Measurements from ENCODE around the gene ASB18. TPM values are rescaled to one million over a fixed set of nuclear protein-coding genes. Genes with fewer than 3 reads are reported as not detected.
A peak's percentile ranks its signal among the peaks of the same experiment; 100 is the strongest.

Gene ASB18
- total and polyA plus RNA-seq, 2 experiments from 2014 or later: not detected

DNA sequence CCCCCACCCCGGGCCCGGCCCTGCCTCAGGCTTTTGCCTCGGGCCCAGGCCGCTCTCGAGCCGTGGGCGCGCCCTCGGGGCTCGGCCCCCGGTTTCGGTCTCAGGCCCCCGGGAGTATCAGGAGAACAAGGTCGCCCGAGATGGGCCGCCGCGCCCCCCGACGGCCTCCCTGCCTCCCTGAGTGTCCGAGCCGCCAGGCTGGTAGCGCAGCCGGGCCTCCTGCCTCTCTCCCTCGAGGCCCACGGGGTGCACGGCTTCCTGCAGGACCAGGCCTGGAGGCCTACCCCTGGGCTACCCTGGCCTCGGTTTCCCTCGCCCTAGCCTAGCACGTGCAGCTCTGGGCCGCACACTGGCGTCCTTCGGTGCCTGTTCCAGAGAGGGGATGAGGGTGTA lies 104.4 kb downstream of the ASB18 start:
- peak; percentile 2 for ATAC-seq
- TF ChIP-seq ZNF462 (CRISPR knock-in tag; IDR thresholded peaks at IDR 0.05): no peak
- peak; percentile 43 for TF ChIP-seq EZH2 (IDR thresholded peaks at IDR 0.05; ENCODE audit: low read depth, unreplicated experiment)
- Histone ChIP-seq H3K27me3 (ENCODE audit: insufficient read depth) (peaks cover 100% of the 10 kb centered on the region), H3K27ac (ENCODE audit: low read depth) (no peak overlapping the region), H3K4me1 (ENCODE audit: insufficient read depth) (peaks cover 36% of the 10 kb centered on the region), H3F3A (replicated peaks; ENCODE audit: low read depth) (peaks cover 25% of the 10 kb centered on the region), H3K4me3 (peak overlapping the region; percentile 50), H3K79me2 (replicated peaks; ENCODE audit: insufficient read depth) (no peaks in the 10 kb centered on the region), H3K4me2 (peak overlapping the region; percentile 80), H3K36me3 (ENCODE audit: insufficient read depth) (no peaks in the 10 kb centered on the region), H2AFZ (no peak overlapping the region), H4K20me1 (replicated peaks; ENCODE audit: insufficient read depth) (peaks cover 1% of the 10 kb centered on the region; the same call in 1 of the 2 replicates), H3K9me2 (ENCODE audit: insufficient read depth) (no peaks in the 10 kb centered on the region)
- Mint-ChIP-seq H3K4me3 (no peak overlapping the region), H3K9me3 (peaks cover 2% of the 10 kb centered on the region; the same call in 1 of the 3 replicates), H3K36me3 (ENCODE audit: low read depth) (peaks cover 1% of the 10 kb centered on the region; the same call in 1 of the 3 replicates), H3K27ac (no peak overlapping the region), H3K27me3 (ENCODE audit: insufficient read depth, low read depth, poor library complexity) (peaks cover 86% of the 10 kb centered on the region), H3K4me1 (peaks cover 44% of the 10 kb centered on the region)
- peak; percentile 40 for DNase-seq (ENCODE audit: low spot score)

DNA sequence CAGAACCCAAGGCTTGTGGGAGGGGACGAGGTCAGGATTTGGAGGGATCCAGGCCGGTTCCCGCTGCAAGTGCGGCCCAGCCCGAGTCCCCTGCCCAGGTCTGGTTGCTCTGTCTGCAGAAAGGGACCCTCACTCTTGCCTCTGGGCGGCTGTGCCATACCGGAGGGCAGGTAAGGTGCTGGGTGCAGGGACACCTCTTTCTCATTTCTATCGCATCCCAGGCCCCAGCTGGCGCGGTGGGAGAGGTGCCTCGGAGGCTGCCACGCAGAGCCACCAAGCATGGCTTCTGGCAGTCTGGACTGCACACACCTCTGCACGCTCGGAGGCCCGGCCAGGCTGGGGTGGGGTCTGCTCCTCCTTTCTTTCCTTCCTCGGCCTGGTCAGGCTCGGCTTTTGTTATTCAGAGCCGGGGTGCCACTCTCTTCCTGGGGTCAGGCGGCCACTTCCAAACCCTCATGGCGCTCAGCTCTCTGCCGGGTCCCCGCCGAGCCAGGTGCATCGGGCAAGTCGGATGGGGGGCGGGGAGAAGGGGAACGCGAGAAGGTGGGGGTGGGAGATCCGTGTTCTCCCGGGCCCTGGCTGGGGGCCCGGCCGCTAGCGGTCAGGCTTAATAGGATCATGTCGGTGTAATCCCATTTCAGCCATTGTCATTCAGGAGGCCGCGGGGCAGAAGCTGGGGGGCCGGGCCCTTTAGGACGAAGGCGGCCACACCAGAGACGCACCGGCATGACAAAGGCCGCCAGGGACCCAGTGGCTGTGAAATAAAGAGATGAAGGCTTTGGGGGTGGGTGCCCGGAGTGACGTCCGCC lies 105.0 kb downstream of the ASB18 start:
- H2AFZ ChIP-seq: no peak overlapping the region
- H3F3A ChIP-seq (replicated peaks; ENCODE audit: low read depth): peaks cover 23% of the 10 kb centered on the region; the same call in 1 of the 2 replicates
- H3K4me3 ChIP-seq: peak overlapping the region; percentile 50
- H3K4me3 Mint-ChIP-seq: peak overlapping the region; percentile 62
- peak overlapping the region; percentile 80 for H3K4me2 ChIP-seq
- no peaks in the 10 kb centered on the region for H3K36me3 Mint-ChIP-seq (ENCODE audit: low read depth)
- DNase-seq (ENCODE audit: low spot score) (peak; percentile 85), ATAC-seq (peak; percentile 56)
- no peaks in the 10 kb centered on the region for H3K9me2 ChIP-seq (ENCODE audit: insufficient read depth)
- no peaks in the 10 kb centered on the region for H3K79me2 ChIP-seq (replicated peaks; ENCODE audit: insufficient read depth)
- H3K27me3 ChIP-seq (ENCODE audit: insufficient read depth): peaks cover 99% of the 10 kb centered on the region
- H3K4me1 ChIP-seq (ENCODE audit: insufficient read depth): peaks cover 34% of the 10 kb centered on the region
- TF ChIP-seq NANOG (IDR thresholded peaks at IDR 0.05; ENCODE audit: borderline replicate concordance) (no peak), CREB1 (CRISPR knock-in tag; IDR thresholded peaks at IDR 0.05; ENCODE audit: low read depth) (peak; percentile 47; the same call in 1 of the 2 replicates)
- peaks cover 85% of the 10 kb centered on the region for H3K27me3 Mint-ChIP-seq (ENCODE audit: insufficient read depth, low read depth, poor library complexity)
- no peak overlapping the region for H3K27ac ChIP-seq (ENCODE audit: low read depth)
- H3K4me1 Mint-ChIP-seq: peaks cover 42% of the 10 kb centered on the region
- no peaks in the 10 kb centered on the region for H3K36me3 ChIP-seq (ENCODE audit: insufficient read depth)
- no peaks in the 10 kb centered on the region for H4K20me1 ChIP-seq (replicated peaks; ENCODE audit: insufficient read depth)
- peaks cover 2% of the 10 kb centered on the region; the same call in 1 of the 3 replicates for H3K9me3 Mint-ChIP-seq
- no peak overlapping the region for H3K27ac Mint-ChIP-seq

All from GM23338 (cell line).